CD8-positive, alpha-beta memory T cell (primary cell): Measurements from ENCODE around the gene KAZN. TPM values are rescaled to one million over a fixed set of nuclear protein-coding genes. Genes with fewer than 3 reads are reported as not detected.

Experiments
- CTCF ChIA-PET: fragments of 350-600 bp; sonication (Branson Sonifier 250); formaldehyde crosslinking; loops from one replicate; lab custom pipeline; 2021; ENCODE audit warnings: antibody characterized with exemption; lab: Charles Lee
- POLR2A ChIA-PET: fragments of 350-600 bp; sonication (Branson Sonifier 250); formaldehyde crosslinking; loops from one replicate; lab custom pipeline; 2021; ENCODE audit warnings: antibody characterized with exemption; lab: Charles Lee
- DNase-seq, 5 donors: peaks; one replicate each; pipeline versions ENCODE4 v3.0.0 to v3.0.0-alpha.2; 2020 to 2022; ENCODE audit warnings: mixed read lengths in 1 of 5
- H3K27ac ChIP-seq: one replicate; pipeline ENCODE4 v1.7.0; 2013; ENCODE audit warnings: low read depth, mild to moderate bottlenecking, low read length, moderate library complexity
- H3K27me3 ChIP-seq: 2 replicates; pipeline ENCODE4 v1.7.0; 2013; ENCODE audit warnings: low read length, mild to moderate bottlenecking; ENCODE audit not compliant: insufficient read depth, poor library complexity, severe bottlenecking
- H3K36me3 ChIP-seq: 2 replicates; pipeline ENCODE4 v1.7.0; 2013; ENCODE audit warnings: mild to moderate bottlenecking, low read length, moderate library complexity; ENCODE audit not compliant: insufficient read depth
- H3K4me1 ChIP-seq: 2 replicates; pipeline ENCODE4 v1.7.0; 2013; ENCODE audit warnings: mild to moderate bottlenecking, low read length, moderate library complexity; ENCODE audit not compliant: insufficient read depth
- H3K4me3 ChIP-seq: 2 replicates; pipeline ENCODE4 v1.7.0; 2013; ENCODE audit warnings: mild to moderate bottlenecking, low read length
- H3K9me3 ChIP-seq: 2 replicates; pipeline ENCODE4 v1.7.0; 2013; ENCODE audit warnings: mild to moderate bottlenecking, low read length
- H3K27ac Mint-ChIP-seq, 8 donors: one replicate each; pipeline ENCODE4 v1.8.0; 2020 to 2021; ENCODE audit warnings: mixed read lengths in 8 of 8, mild to moderate bottlenecking in 6 of 8, inconsistent platforms in 3 of 8, moderate library complexity in 3 of 8
- H3K27me3 Mint-ChIP-seq, 2 donors: one replicate each; pipeline ENCODE4 v1.8.0; 2020 to 2021; ENCODE audit warnings: mixed read lengths in 2 of 2, mild to moderate bottlenecking in 1 of 2, moderate library complexity in 1 of 2
- H3K36me3 Mint-ChIP-seq, 3 donors: one replicate each; pipeline ENCODE4 v1.8.0; 2020 to 2021; ENCODE audit warnings: mixed read lengths in 3 of 3, inconsistent platforms in 1 of 3, mild to moderate bottlenecking in 1 of 3
- H3K4me1 Mint-ChIP-seq, 3 donors: one replicate each; pipeline ENCODE4 v1.8.0; 2020 to 2021; ENCODE audit warnings: mixed read lengths in 3 of 3, inconsistent platforms in 1 of 3, mild to moderate bottlenecking in 1 of 3
- H3K4me3 Mint-ChIP-seq, 7 donors: one replicate each; pipeline ENCODE4 v1.8.0; 2020 to 2021; ENCODE audit warnings: mixed read lengths in 7 of 7, mild to moderate bottlenecking in 6 of 7, moderate library complexity in 4 of 7, inconsistent platforms in 2 of 7
- H3K9me3 Mint-ChIP-seq, 5 donors: one replicate each; pipeline ENCODE4 v1.8.0; 2020 to 2022; ENCODE audit warnings: mixed read lengths in 5 of 5, mild to moderate bottlenecking in 3 of 5, moderate library complexity in 2 of 5, inconsistent platforms in 1 of 5
- polyA plus RNA-seq: library from polyadenylated mRNA; unstranded; fragments of 300-500 nt; fragmentation: Illumina TruSeq; gene quantifications from one replicate; pipeline ENCODE4 v1.2.3, GENCODE V29; 2021
- total RNA-seq, 2 experiments: library from RNA; stranded (reverse); gene quantifications; one replicate each; pipeline ENCODE4 v1.2.3, GENCODE V29; 2021

Gene KAZN
- total and polyA plus RNA-seq, 3 experiments from 2014 or later: 0.15 to 0.35 (median 0.18) TPM

DNA sequence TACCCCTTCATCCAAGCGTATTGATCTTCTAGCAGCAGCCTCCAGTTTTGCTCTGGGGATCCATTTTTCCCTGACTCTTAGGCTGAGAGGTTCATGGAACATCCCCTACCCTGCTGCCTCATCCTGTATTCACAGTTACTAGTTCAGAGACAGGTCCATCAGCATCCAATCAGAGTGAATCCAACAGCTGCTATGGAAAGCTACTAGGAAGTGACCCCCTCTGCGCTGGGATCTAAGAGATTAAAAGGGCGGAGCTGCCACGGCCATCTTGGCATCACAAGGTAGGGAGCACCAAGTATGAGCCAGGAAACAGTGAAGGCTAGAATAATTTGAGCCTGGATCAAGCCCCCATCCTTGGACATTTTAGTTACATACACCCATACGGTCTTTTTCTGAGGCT lies 32.5 kb downstream of the KAZN start:
- no peak for DNase-seq
- no peaks in the 10 kb centered on the region for H3K27me3 ChIP-seq
- no peaks in the 10 kb centered on the region for H3K9me3 ChIP-seq
- H3K27me3 Mint-ChIP-seq: no peaks in the 10 kb centered on the region
- no peak overlapping the region for H3K4me3 ChIP-seq
- no peaks in the 10 kb centered on the region for H3K4me1 ChIP-seq
- no peaks in the 10 kb centered on the region for H3K4me1 Mint-ChIP-seq
- H3K36me3 ChIP-seq: no peaks in the 10 kb centered on the region
- H3K27ac Mint-ChIP-seq: no peak overlapping the region
- no peak overlapping the region for H3K4me3 Mint-ChIP-seq
- POLR2A ChIA-PET: no interaction called here
- no peaks in the 10 kb centered on the region for H3K36me3 Mint-ChIP-seq
- no peaks in the 10 kb centered on the region for H3K9me3 Mint-ChIP-seq
- CTCF ChIA-PET: no interaction called here
- no peak overlapping the region for H3K27ac ChIP-seq

DNA sequence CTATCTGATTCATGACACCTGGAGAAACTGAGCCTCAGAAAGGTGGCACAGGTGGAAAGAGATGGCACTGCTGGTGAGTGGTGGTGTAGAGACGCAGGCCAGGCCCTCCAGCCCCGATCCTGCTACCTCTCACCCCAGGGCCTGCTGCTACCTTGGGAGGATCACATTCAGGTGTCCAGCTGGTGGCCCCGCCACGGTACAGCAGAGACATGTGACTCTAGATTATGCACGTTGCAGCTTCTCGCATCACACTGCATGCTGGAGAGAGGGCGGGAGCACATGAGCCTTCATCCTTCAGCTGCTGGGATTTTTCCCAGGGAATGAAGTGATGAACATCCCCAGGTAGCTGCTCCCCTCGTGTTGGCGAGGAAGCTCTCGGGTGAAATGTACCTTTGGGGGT lies 32.9 kb downstream of the KAZN start:
- CTCF ChIA-PET: no interaction called here
- no peaks in the 10 kb centered on the region for H3K27me3 Mint-ChIP-seq

DNA sequence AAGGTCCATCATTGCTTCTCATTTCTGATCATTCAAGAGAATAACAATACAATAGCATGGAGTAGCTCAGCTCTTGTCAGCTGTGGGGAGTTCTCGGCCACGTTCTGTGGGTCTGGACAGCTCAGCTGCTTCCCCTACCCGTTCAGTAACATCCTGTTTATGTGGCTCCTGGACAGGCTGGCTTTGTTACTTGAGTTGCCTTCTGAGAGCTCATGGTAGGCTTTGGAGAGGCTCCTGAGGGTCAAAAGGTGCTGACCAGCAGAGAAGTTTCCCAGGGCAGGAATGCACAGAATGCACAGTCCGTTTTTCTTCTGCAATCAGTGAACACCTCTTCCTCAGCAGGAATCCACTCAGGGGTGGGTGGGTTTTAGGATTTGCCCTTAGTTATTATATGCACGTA lies 36.0 kb downstream of the KAZN start:
- Mint-ChIP-seq H3K36me3 (no peaks in the 10 kb centered on the region), H3K9me3 (no peaks in the 10 kb centered on the region), H3K27ac (no peak overlapping the region), H3K4me1 (no peaks in the 10 kb centered on the region), H3K4me3 (no peak overlapping the region), H3K27me3 (no peaks in the 10 kb centered on the region)
- Histone ChIP-seq H3K27ac (no peak overlapping the region), H3K27me3 (no peaks in the 10 kb centered on the region), H3K36me3 (no peaks in the 10 kb centered on the region), H3K4me1 (no peaks in the 10 kb centered on the region), H3K4me3 (no peak overlapping the region), H3K9me3 (no peaks in the 10 kb centered on the region)
- DNase-seq: no peak
- ChIA-PET CTCF (no interaction called here), POLR2A (no interaction called here)

More for the DNA sequence above, 32.9 kb downstream of the KAZN start:
- Histone ChIP-seq H3K4me1 (no peaks in the 10 kb centered on the region), H3K27ac (no peak overlapping the region), H3K36me3 (no peaks in the 10 kb centered on the region), H3K9me3 (no peaks in the 10 kb centered on the region), H3K4me3 (no peak overlapping the region), H3K27me3 (no peaks in the 10 kb centered on the region)
- Mint-ChIP-seq H3K36me3 (no peaks in the 10 kb centered on the region), H3K9me3 (no peaks in the 10 kb centered on the region), H3K4me3 (no peak overlapping the region), H3K27ac (no peak overlapping the region), H3K4me1 (no peaks in the 10 kb centered on the region)
- POLR2A ChIA-PET: no interaction called here
- DNase-seq: no peak

DNA sequence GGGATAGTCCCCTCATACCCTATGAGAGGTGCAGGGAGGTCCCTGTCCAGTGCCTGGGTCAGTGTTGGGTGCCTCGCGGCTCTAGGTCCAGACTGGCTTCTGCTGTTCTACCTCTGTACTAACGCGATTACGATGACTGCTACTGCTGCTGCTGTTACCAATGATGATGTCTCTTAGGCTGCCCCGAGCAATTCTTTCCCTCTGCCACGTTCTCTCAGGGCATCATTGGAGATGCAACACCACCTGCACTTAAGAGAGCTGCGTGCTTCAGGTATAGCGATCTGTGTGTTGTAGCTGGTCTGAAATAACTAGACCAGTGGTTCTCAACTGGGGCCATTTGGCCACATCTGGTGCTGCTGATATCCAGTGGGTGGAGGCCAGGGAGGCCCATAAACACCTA lies 36.9 kb downstream of the KAZN start:
- no peaks in the 10 kb centered on the region for H3K4me1 Mint-ChIP-seq
- H3K27ac Mint-ChIP-seq: no peak overlapping the region
- no peak overlapping the region for H3K4me3 Mint-ChIP-seq
- no peaks in the 10 kb centered on the region for H3K27me3 Mint-ChIP-seq
- DNase-seq: no peak
- Histone ChIP-seq H3K27me3 (no peaks in the 10 kb centered on the region), H3K4me1 (no peaks in the 10 kb centered on the region), H3K36me3 (no peaks in the 10 kb centered on the region), H3K27ac (no peak overlapping the region), H3K4me3 (no peak overlapping the region), H3K9me3 (no peaks in the 10 kb centered on the region)
- H3K9me3 Mint-ChIP-seq: no peaks in the 10 kb centered on the region
- CTCF ChIA-PET: no interaction called here
- POLR2A ChIA-PET: no interaction called here
- H3K36me3 Mint-ChIP-seq: no peaks in the 10 kb centered on the region

DNA sequence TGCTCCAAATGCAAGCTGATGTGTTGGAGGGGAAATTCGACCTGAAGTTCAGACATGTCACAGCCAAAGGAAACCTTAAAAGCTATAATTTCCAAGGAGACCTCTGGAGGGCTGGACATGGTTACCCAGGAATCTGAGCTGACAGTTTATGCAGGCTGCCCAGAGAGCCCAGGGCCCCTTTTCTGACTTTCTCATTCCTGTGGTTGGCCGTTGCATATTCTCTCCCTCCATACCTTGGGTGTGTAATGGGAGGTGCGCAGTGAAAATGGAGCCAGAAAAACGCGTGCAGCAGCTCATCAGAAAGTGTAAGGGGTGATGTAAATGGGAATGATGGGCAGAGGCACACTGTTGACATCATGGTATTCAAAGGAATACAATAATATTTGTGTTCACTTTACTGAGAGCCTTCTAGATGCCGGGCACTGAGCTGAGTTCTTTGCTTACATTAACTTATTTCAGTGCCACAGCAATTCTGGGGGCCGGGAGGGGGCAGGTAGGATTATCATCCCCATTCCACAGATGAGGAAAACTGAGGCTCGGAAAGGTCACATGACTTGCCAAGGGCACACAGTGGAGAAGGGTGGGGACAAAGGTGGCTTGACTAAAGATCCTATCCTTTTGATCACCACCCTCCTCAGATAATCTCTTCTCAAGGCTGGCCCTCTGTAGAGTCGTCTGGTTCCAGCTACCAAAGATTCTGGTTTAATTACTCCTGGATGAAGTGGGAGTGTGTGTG lies 38.6 kb downstream of the KAZN start:
- Histone ChIP-seq H3K4me1 (no peaks in the 10 kb centered on the region), H3K9me3 (no peaks in the 10 kb centered on the region), H3K4me3 (no peak overlapping the region), H3K36me3 (no peaks in the 10 kb centered on the region), H3K27me3 (no peaks in the 10 kb centered on the region), H3K27ac (no peak overlapping the region)
- peaks cover 0 to 6% (median 2%) of the 10 kb centered on the region in 5 donors for H3K9me3 Mint-ChIP-seq
- no peaks in the 10 kb centered on the region for H3K4me1 Mint-ChIP-seq
- H3K36me3 Mint-ChIP-seq: no peaks in the 10 kb centered on the region
- no peak for DNase-seq
- no peak overlapping the region for H3K4me3 Mint-ChIP-seq
- H3K27me3 Mint-ChIP-seq: peaks cover 0 to 3% of the 10 kb centered on the region in 2 donors
- no peak overlapping the region for H3K27ac Mint-ChIP-seq
- ChIA-PET CTCF (no interaction called here), POLR2A (no interaction called here)

DNA sequence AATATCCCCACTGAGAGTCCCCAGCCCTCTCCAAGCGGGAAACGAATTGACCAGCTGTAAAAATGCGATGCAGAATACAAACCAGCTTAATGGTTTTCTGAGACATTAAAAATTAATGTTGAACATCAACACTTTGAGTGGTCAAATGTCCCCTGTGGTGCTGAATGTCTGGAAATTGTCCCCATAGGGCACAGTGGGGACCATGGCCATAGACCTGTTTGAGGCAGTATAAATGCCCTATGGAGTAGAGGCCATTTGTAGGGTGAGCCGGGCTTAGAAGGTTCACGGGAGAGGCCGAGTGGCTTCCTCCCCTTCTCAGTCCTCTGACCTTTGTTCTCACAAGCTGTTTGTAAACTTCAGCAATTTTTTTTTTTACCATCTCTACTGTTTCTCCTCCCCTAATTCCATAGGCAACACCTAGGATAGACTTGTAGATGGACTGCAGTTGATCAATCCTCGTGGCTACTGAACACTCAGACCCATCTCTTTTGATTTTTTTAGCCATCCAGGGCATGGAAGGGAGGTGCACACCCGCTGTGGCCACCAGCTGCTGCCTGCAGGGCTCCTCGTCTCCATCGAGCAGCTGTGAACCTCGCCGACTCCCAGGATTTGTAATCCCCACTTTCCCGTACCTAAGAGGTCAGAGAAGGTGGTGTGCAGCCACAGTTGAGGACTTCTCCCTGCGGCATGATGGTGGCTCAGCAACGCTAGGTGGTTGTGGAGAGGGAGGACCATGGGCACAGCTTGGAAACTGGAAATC lies 41.0 kb downstream of the KAZN start:
- Histone ChIP-seq H3K9me3 (no peaks in the 10 kb centered on the region), H3K4me3 (no peak overlapping the region), H3K27ac (no peak overlapping the region), H3K27me3 (no peaks in the 10 kb centered on the region), H3K4me1 (no peaks in the 10 kb centered on the region), H3K36me3 (no peaks in the 10 kb centered on the region)
- Mint-ChIP-seq H3K4me1 (no peaks in the 10 kb centered on the region), H3K27me3 (peaks cover 0 to 3% of the 10 kb centered on the region in 2 donors), H3K4me3 (no peak overlapping the region), H3K27ac (no peak overlapping the region), H3K9me3 (peaks cover 5 to 12% (median 5%) of the 10 kb centered on the region in 5 donors), H3K36me3 (no peaks in the 10 kb centered on the region)
- DNase-seq: no peak
- POLR2A ChIA-PET: no interaction called here
- CTCF ChIA-PET: no interaction called here

DNA sequence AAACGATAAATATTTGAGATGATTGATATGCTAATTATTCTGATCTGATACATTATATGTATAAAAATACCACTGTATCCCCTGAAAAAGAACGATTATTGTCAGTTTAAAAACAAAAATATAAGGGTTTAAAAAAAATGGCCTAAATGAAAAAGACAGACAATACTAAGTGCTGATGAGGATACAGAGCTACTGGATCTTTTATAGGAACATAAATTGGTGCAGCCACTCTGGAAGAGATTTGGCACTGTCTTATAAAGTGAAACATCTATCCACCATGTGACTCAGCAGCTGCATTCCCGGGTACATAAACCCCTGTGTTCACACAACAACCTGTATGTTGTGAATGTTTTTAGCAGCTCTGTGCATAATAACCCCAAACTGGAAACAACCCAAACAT lies 44.2 kb downstream of the KAZN start:
- H3K27ac Mint-ChIP-seq: no peak overlapping the region
- Histone ChIP-seq H3K36me3 (no peaks in the 10 kb centered on the region), H3K4me1 (no peaks in the 10 kb centered on the region), H3K27ac (no peak overlapping the region), H3K4me3 (no peak overlapping the region), H3K9me3 (no peaks in the 10 kb centered on the region), H3K27me3 (no peaks in the 10 kb centered on the region)
- no peak overlapping the region for H3K4me3 Mint-ChIP-seq
- no peaks in the 10 kb centered on the region for H3K36me3 Mint-ChIP-seq
- H3K27me3 Mint-ChIP-seq: peaks cover under 1 to 3% of the 10 kb centered on the region in 2 donors
- no peak for DNase-seq
- CTCF ChIA-PET: no interaction called here
- POLR2A ChIA-PET: no interaction called here
- H3K4me1 Mint-ChIP-seq: no peaks in the 10 kb centered on the region
- H3K9me3 Mint-ChIP-seq: peaks cover 8 to 20% (median 13%) of the 10 kb centered on the region in 5 donors

DNA sequence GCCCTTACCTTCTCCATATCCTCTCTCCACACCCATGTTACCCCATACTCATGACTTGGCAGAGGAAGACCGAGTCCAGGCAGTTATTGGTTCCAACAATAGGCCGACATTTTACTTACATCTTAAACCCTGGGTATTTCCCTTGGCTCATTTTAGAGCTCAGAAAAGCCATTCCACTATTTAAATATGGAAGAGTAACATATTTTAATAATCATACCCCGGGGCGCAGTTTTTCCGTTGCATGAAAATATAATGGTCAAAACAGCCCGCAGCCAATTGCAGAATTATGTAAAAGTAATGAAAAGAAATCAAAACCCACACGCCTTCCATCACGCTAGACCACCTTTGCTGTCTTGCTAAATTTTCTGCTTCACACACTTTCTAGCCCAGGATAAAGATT lies 48.5 kb downstream of the KAZN start:
- CTCF ChIA-PET: no interaction called here
- Mint-ChIP-seq H3K9me3 (peaks cover 8 to 14% (median 11%) of the 10 kb centered on the region in 5 donors), H3K27ac (peak overlapping the region in 1 of 8 donors; percentile 27)

More for the DNA sequence above, 48.5 kb downstream of the KAZN start:
- POLR2A ChIA-PET: no interaction called here
- no peaks in the 10 kb centered on the region for H3K27me3 ChIP-seq
- Mint-ChIP-seq H3K27me3 (peaks cover 2 to 3% of the 10 kb centered on the region in 2 donors), H3K4me3 (no peak overlapping the region), H3K36me3 (no peaks in the 10 kb centered on the region), H3K4me1 (no peaks in the 10 kb centered on the region)
- no peaks in the 10 kb centered on the region for H3K4me1 ChIP-seq
- H3K9me3 ChIP-seq: no peaks in the 10 kb centered on the region
- no peak for DNase-seq
- H3K4me3 ChIP-seq: no peak overlapping the region
- H3K36me3 ChIP-seq: no peaks in the 10 kb centered on the region
- no peak overlapping the region for H3K27ac ChIP-seq
